DMS114 treated with DMSO at 0.1 percent for 48 hours (cell line): Measurements from ENCODE around the gene PPAT.
A peak's percentile ranks its signal among the peaks of the same experiment; 100 is the strongest.
"Not testable (repeated sequence)": the region's sequence is repeated elsewhere in the genome, so short reads cannot be mapped to it uniquely, and the experiment has no call there.

Source experiments
- DNase-seq: peaks from one replicate; lab custom pipeline; 2025; ENCODE audit not compliant: unreplicated experiment; lab: John Stamatoyannopoulos, UW

The PPAT gene

GRCh38 chr4:56435140-56435926, at the start of gene PPAT:
TSS of gene PPAT (minus strand) at chr4:56435615. CDS start at chr4:56435477, 138 bp downstream.
- peak; percentile 90 for DNase-seq

GRCh38 chr4:56480691-56481090, 45.3 kb upstream of the PPAT start:
- DNase-seq = no peak

- no peak for DNase-seq
These were observed 41.8 kb upstream of the PPAT start for GRCh38 chr4:56477192-56477702.

- no peak for DNase-seq
These were observed 40.5 kb upstream of the PPAT start for GRCh38 chr4:56475917-56476316.

- no peak for DNase-seq
These were observed 34.2 kb upstream of the PPAT start for GRCh38 chr4:56469489-56470210.

- no peak for DNase-seq
These were observed 32.6 kb upstream of the PPAT start for GRCh38 chr4:56468097-56468422.

GRCh38 chr4:56467284-56468096, 32.1 kb upstream of the PPAT start, which contains the start of gene SRP72:
TSS of gene SRP72 (plus strand) at chr4:56467617. CDS start at chr4:56467636, 19 bp downstream.
- peak; percentile 67 for DNase-seq

GRCh38 chr4:56466910-56467283, 31.5 kb upstream of the PPAT start:
- DNase-seq = no peak

- not testable (repeated sequence) for DNase-seq
These were observed 30.9 kb upstream of the PPAT start for GRCh38 chr4:56466296-56466761.

- no peak for DNase-seq
These were observed 30.3 kb upstream of the PPAT start for GRCh38 chr4:56465599-56466295.

- no peak for DNase-seq
These were observed 29.2 kb upstream of the PPAT start for GRCh38 chr4:56464581-56464980.

- no peak for DNase-seq
These were observed 28.3 kb upstream of the PPAT start for GRCh38 chr4:56463711-56464110.

GRCh38 chr4:56462157-56462556, 26.7 kb upstream of the PPAT start:
- no peak for DNase-seq

GRCh38 chr4:56460085-56460484, 24.7 kb upstream of the PPAT start:
- no peak for DNase-seq

GRCh38 chr4:56450342-56450741, 14.9 kb upstream of the PPAT start:
- DNase-seq = no peak

GRCh38 chr4:56449475-56449874, 14.1 kb upstream of the PPAT start:
- not testable (repeated sequence) for DNase-seq

GRCh38 chr4:56448301-56448700, 12.9 kb upstream of the PPAT start:
- DNase-seq = no peak

GRCh38 chr4:56445699-56446098, 10.3 kb upstream of the PPAT start:
- DNase-seq = no peak

GRCh38 chr4:56444719-56445118, 9.3 kb upstream of the PPAT start:
- DNase-seq = no peak

GRCh38 chr4:56440983-56441382, 5.6 kb upstream of the PPAT start:
- DNase-seq = no peak

GRCh38 chr4:56438766-56439165, 3.4 kb upstream of the PPAT start:
- no peak for DNase-seq
